Fibroblast of skin of left quadriceps (primary cell): Measurements from ENCODE around the gene CYP4F22.
"Not testable (repeated sequence)": the region's sequence is repeated elsewhere in the genome, so short reads cannot be mapped to it uniquely, and the experiment has no call there.

ENCODE experiments used
- DNase-seq, 2 experiments: peaks; one replicate each; pipeline ENCODE4 v3.0.0-alpha.2; 2013; ENCODE audit warnings: low read depth in 2 of 2

The CYP4F22 gene

DNA sequence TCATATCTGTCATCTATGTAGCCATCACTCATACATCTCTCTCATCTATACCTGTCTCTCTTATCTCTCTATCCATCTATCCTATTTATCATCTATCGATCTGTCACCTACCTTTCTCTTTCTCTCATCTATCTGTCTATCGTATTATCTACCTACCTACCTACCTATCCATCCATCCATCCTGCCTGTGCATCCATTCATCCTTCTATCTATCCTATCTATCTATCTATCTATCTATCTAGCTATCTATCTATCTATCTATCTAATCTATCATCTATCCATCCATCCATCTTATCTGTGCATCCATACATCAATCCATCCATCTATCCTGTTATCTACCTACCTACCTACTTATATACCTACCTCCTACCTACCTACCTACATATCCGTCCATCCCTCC lies 62.1 kb downstream of the CYP4F22 start:
- DNase-seq: no peak

GRCh38 chr19:15575406-15575805 lies 67.1 kb downstream of the CYP4F22 start:
- DNase-seq: no peak

- DNase-seq: no peak
Measured at GRCh38 chr19:15576526-15577156, 68.3 kb downstream of the CYP4F22 start.

DNA sequence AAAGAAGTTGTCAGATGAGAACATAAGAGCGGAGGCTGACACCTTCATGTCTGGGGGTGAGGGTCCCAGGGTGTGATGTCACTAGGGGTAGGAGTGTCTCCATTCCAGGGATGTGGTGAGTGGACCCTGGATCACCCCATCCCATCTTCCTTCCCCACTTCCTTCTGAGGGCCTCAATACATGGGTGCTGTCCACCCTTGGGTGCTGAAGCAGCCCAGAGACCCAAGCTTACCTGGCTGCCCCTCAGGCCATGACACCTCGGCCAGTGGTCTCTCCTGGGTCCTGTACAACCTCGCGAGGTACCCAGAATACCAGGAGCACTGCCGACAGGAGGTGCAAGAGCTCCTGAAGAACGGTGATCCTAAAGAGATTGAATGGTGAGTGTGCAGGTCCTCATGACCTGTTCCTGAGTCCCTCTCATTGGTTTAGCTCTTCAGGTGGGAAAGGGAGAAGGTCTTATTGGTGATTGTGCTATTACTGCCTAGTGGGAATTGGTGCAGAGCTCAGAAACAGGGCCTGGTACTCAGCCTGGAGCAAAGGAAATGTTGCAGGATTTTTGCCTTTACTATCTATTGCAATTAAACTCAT lies 69.0 kb downstream of the CYP4F22 start:
- no peak for DNase-seq

- DNase-seq: no peak
Measured at GRCh38 chr19:15583346-15583745, 75.0 kb downstream of the CYP4F22 start.

GRCh38 chr19:15584095-15584494 lies 75.8 kb downstream of the CYP4F22 start:
- no peak for DNase-seq

DNA sequence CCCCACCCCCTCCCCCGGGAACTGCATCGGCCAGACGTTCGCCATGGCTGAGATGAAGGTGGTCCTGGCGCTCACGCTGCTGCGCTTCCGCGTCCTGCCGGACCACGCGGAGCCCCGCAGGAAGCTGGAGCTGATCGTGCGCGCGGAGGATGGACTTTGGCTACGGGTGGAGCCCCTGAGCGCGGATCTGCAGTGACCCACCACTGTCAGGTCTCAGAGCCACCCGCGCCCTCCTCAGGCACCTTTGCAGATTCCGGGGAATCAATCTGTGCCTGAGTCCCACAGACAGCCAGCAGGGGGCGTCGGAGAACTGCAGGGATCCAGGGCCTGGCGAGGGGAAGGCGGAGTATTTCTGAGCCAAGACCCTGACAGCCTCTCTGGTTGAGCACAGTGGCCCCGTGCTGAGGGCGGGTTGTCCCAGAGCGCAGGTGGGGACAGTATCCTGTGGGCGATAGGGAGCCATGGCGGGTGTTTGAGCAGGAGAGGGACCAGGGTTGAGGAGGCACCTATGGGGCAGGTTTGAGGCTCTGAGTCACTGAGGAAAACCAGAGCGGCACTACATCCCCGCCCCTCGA lies 76.3 kb downstream of the CYP4F22 start:
- DNase-seq: peak; percentile 12 to 13

DNA sequence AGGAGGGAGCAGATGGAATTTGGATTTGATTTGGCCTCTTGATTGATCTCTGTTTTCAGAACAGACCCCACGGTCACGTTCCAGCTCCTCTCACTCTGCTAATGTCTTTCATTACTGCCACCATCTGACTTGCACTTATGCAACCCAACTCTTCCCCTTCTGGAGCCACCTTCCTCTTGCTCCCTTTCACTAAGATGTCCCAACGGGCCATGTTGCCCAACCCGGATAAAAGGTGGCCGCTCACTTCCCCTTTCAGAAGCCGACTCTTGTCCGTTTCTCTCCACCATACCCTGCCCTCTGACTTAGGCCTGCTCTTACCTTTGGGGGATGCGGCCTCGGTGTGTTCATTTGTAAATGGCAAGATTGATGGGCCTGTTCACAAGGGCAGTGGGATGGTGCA lies 79.3 kb downstream of the CYP4F22 start:
- DNase-seq: no peak

GRCh38 chr19:15588265-15588664 lies 79.9 kb downstream of the CYP4F22 start:
- no peak for DNase-seq

DNA sequence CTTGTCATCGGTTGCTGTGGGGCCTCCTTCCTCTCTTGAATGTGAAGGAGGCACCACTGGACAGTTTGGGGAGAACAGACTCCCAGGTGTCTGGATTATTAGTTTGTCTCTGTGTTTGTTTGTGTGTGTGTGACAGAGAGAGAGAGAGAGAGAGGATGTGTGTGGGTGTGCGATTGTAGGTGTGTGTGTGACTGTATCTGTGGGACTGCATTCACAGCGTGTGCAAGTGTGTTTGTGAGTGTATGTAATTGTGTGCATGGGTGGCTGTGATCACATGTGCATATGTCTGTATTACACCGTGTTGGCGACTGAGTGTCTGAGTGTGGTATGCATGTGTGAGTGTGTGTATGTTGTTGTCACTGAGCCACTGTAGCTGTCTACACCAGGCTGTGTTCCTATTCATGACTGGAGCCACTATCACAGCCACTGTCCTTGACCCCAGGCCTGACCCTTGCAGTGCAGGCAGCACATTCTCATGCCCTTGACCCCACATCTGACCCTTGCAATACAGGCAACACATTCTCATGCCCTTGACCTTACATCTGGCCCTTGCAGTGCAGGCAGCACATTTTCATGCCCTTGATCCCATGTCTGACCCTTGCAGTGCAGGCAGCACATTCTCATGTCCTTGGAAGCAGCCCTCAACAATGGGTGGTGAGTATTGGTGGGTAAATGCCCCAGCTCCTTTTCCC lies 81.6 kb downstream of the CYP4F22 start:
- no peak for DNase-seq

DNA sequence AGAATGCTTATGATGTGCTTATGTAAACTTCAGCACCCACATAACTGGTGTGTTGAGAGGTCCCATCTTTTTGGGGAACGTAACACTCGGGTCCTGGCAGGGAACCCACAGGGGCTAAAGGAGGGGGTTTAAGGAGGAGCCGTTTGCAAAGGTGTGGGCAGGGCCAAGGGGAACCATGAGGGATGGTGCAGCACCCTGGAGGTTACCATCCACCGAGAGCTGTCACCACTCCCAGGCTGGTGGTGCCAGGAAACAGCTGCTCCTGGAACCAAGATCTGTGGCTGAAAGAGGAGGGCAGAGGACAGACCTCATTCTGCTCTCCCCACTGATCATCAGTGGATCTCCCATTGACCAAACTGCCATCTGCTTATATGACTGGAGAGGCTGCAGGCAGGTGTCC lies 83.5 kb downstream of the CYP4F22 start:
- no peak for DNase-seq

DNA sequence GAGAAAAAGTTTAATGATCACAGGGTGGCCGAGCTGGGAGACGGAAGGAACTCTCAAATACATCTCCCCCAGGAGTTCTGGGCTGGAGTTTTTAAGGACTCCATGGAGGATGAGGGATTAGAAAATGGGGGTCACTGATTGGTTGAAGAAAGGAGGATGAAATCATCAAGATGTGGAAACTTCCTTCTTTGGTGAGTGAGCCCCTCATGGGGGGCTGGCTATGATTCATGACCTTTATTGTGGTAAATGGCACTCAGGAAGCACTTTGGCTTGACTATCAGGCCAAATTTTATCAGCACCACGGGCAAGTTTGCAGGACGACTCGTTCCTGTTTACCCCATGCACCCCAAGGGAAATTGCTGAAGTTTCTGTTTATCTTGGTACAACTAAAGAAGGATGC lies 84.2 kb downstream of the CYP4F22 start:
- DNase-seq: not testable (repeated sequence)

GRCh38 chr19:15593766-15594165 lies 85.4 kb downstream of the CYP4F22 start:
- DNase-seq: not testable (repeated sequence)

DNA sequence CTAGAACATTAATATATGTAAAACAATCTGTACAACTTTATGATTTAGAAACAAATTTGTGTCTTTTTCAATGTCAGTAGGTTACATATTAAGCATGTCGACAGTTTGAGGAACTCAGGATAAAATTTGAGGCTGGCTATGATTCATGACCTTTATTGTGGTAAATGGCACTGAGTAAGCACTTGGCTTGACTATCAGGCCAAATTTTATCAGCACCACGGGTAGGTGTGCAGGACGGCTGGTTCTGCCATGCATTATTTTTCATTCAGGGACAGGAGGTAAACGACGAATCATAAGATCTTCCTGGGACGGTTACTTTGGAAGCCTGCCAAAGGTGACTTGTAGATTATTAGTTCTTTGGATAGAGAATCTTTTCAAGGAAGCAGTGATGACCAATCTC lies 86.7 kb downstream of the CYP4F22 start:
- no peak for DNase-seq
